DOHH2 (cell line): ENCODE results near the gene ZFYVE27.

Experiments used
- H3F3A ChIP-seq: fragments of 200-600 bp; sonication (generic), shearing (Covaris generic); 2 replicates; pipeline ENCODE4 v1.6.0; 2016; ENCODE audit warnings: antibody characterized with exemption, mild to moderate bottlenecking; ENCODE audit not compliant: control insufficient read depth, insufficient read depth
- H3K27ac ChIP-seq: fragments of 200-600 bp; sonication (generic); 2 replicates; pipeline ENCODE4 v1.5.1; 2014; ENCODE audit warnings: low read depth, mild to moderate bottlenecking, low read length, moderate library complexity
- H3K27me3 ChIP-seq: fragments of 200-600 bp; sonication (generic); 2 replicates; pipeline ENCODE4 v1.6.1; 2014; ENCODE audit warnings: mild to moderate bottlenecking, low read length, mixed read lengths; ENCODE audit not compliant: control insufficient read depth
- H3K36me3 ChIP-seq: fragments of 200-600 bp; sonication (generic); 2 replicates; pipeline ENCODE4 v1.6.1; 2014; ENCODE audit warnings: mild to moderate bottlenecking, low read length, moderate library complexity, mixed read lengths; ENCODE audit not compliant: control insufficient read depth
- H3K4me1 ChIP-seq: fragments of 200-600 bp; sonication (generic); 2 replicates; pipeline ENCODE4 v1.6.1; 2014; ENCODE audit warnings: mild to moderate bottlenecking, low read length, mixed read lengths; ENCODE audit not compliant: control insufficient read depth
- H3K4me2 ChIP-seq: fragments of 200-600 bp; sonication (generic); 2 replicates; pipeline ENCODE4 v1.6.0; 2014; ENCODE audit warnings: mild to moderate bottlenecking, low read length, moderate library complexity
- H3K4me3 ChIP-seq: fragments of 200-600 bp; sonication (generic); 2 replicates; pipeline ENCODE4 v1.5.1; 2014; ENCODE audit warnings: mild to moderate bottlenecking, low read length, mixed read lengths
- H3K79me2 ChIP-seq: fragments of 200-600 bp; sonication (generic); 2 replicates; pipeline ENCODE4 v1.6.1; 2014; ENCODE audit warnings: mild to moderate bottlenecking, low read length, mixed read lengths; ENCODE audit not compliant: control insufficient read depth
- H3K9me2 ChIP-seq: fragments of 200-600 bp; sonication (generic); replicated peaks from 2 replicates; pipeline ENCODE4 v1.6.1; 2014; ENCODE audit warnings: mild to moderate bottlenecking, low read length, mixed read lengths; ENCODE audit not compliant: control insufficient read depth
- H3K9me3 ChIP-seq: fragments of 200-600 bp; sonication (generic); 2 replicates; pipeline ENCODE4 v1.6.1; 2014; ENCODE audit warnings: antibody characterized with exemption, low read length, mixed read lengths; ENCODE audit not compliant: control insufficient read depth, insufficient read depth
- H4K20me1 ChIP-seq: fragments of 200-600 bp; sonication (generic); 2 replicates; pipeline ENCODE4 v1.6.0; 2014; ENCODE audit warnings: low read depth, mild to moderate bottlenecking, antibody characterized with exemption, low read length, moderate library complexity; ENCODE audit not compliant: control insufficient read depth, insufficient read depth
- EZH2phosphoT487 ChIP-seq: fragments of 200-600 bp; sonication (generic); IDR thresholded peaks from 2 replicates; pipeline ENCODE4 v1.6.1; 2017; ENCODE audit warnings: borderline replicate concordance, mild to moderate bottlenecking, antibody characterized with exemption, low read length, moderate library complexity, mixed read lengths
- TF ChIP-seq, protein P1 (sequence below): fragments of 200-600 bp; sonication (generic); IDR thresholded peaks from one replicate; pipeline ENCODE4 v1.5.1; 2014; ENCODE audit warnings: antibody characterized with exemption, mild to moderate bottlenecking, low read depth, low read length; ENCODE audit not compliant: poor library complexity, severe bottlenecking

The ZFYVE27 gene

DNA sequence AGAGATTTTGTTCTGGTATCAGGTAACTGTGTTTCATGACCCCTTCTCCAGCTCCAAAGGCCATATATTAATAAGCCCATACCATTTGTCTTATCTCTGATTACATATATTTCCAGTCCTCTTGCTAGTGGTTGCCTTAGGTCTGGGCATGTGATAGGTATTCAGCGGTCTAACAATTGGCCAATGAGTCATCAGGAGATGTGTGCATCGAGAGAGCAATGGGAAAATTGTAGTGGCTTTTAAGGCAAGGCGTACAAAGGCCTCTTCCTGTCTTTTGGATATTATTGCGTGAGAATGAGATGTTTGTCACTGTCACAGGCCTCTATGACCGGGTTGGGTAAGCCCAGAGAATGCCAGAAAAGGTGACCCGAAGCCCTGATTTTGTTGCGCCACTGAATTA lies 73.5 kb downstream of the ZFYVE27 start:
- H3K4me2 ChIP-seq = no peak overlapping the region
- no peaks in the 10 kb centered on the region for H3F3A ChIP-seq
- H3K27me3 ChIP-seq = peaks cover 9% of the 10 kb centered on the region; the same call in 1 of the 2 replicates
- no peak overlapping the region for H3K27ac ChIP-seq
- no peaks in the 10 kb centered on the region for H4K20me1 ChIP-seq
- H3K4me1 ChIP-seq = no peaks in the 10 kb centered on the region
- H3K36me3 ChIP-seq = no peaks in the 10 kb centered on the region
- H3K9me3 ChIP-seq = no peaks in the 10 kb centered on the region
- TF ChIP-seq, protein P1, sequence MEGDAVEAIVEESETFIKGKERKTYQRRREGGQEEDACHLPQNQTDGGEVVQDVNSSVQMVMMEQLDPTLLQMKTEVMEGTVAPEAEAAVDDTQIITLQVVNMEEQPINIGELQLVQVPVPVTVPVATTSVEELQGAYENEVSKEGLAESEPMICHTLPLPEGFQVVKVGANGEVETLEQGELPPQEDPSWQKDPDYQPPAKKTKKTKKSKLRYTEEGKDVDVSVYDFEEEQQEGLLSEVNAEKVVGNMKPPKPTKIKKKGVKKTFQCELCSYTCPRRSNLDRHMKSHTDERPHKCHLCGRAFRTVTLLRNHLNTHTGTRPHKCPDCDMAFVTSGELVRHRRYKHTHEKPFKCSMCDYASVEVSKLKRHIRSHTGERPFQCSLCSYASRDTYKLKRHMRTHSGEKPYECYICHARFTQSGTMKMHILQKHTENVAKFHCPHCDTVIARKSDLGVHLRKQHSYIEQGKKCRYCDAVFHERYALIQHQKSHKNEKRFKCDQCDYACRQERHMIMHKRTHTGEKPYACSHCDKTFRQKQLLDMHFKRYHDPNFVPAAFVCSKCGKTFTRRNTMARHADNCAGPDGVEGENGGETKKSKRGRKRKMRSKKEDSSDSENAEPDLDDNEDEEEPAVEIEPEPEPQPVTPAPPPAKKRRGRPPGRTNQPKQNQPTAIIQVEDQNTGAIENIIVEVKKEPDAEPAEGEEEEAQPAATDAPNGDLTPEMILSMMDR = no peak
- TF ChIP-seq EZH2phosphoT487 = no peak
- H3K9me2 ChIP-seq = no peaks in the 10 kb centered on the region
- no peaks in the 10 kb centered on the region for H3K79me2 ChIP-seq
- no peak overlapping the region for H3K4me3 ChIP-seq
